ENCODE data around the gene TP53TG5. TPM values are rescaled to one million over a fixed set of nuclear protein-coding genes. Genes with fewer than 3 reads are reported as not detected.

TP53TG5 gene
- total RNA-seq, 3 donors from 2014 or later, result 1.3 TPM; not detected in 2

Other genes with a start within 250 kb of the TP53TG5 start
- gene PI3, start 203.4 kb downstream of the TP53TG5 start, total RNA-seq, result 1 to 10 TPM in 1 of 3 donors, under 1 TPM in 1, not detected in 1; 0.88 to 5.9 TPM
- 1 to 10 TPM in 1 of 3 donors, not detected in 2; 1.8 TPM for gene SEMG1, start 171.3 kb downstream of the TP53TG5 start, total RNA-seq
- under 1 TPM in 1 of 3 donors, not detected in 2; 0.16 TPM for gene SEMG2, start 157.0 kb downstream of the TP53TG5 start, total RNA-seq
- gene SLPI, start 123.8 kb downstream of the TP53TG5 start, total RNA-seq, result 100 to 1,000 TPM in 2 of 3 donors, 10 to 100 TPM in 1; 30.6 to 310 (median 248) TPM
- not detected for gene RBPJL, start 71.5 kb downstream of the TP53TG5 start, total RNA-seq
- gene MATN4, start 70.0 kb downstream of the TP53TG5 start, total RNA-seq, result 1 to 10 TPM in 1 of 3 donors, under 1 TPM in 1, not detected in 1; 0.33 to 1.6 TPM
- gene SDC4, start 29.9 kb downstream of the TP53TG5 start, total RNA-seq, result 100 to 1,000 TPM in 2 of 3 donors, 10 to 100 TPM in 1; 29.4 to 337 (median 121) TPM
- 10 to 100 TPM; 30.8 to 56.3 (median 47.3) TPM for gene SYS1, start 15.2 kb downstream of the TP53TG5 start, total RNA-seq
- gene DBNDD2, start 30.0 kb upstream of the TP53TG5 start, total RNA-seq, result 10 to 100 TPM; 32.2 to 49.2 (median 44.5) TPM
- gene PIGT, start 37.8 kb upstream of the TP53TG5 start, total RNA-seq, result 100 to 1,000 TPM in 1 of 3 donors, 10 to 100 TPM in 2; 74.1 to 103 (median 76.7) TPM
- 100 to 1,000 TPM in 1 of 3 donors, 10 to 100 TPM in 1, not detected in 1; 43.9 to 106 TPM for gene WFDC2, start 91.4 kb upstream of the TP53TG5 start, total RNA-seq
- gene SPINT3, start 137.3 kb upstream of the TP53TG5 start, total RNA-seq, result not detected
- gene WFDC6, start 161.2 kb upstream of the TP53TG5 start, total RNA-seq, result not detected
- gene EPPIN, start 169.1 kb upstream of the TP53TG5 start, total RNA-seq, result not detected
- gene WFDC8, start 201.0 kb upstream of the TP53TG5 start, total RNA-seq, result not detected

Data from breast epithelium (tissue), 3 donors.